Neural progenitor cell (in vitro differentiated cells): Measurements from ENCODE around the gene RBBP4. TPM values are rescaled to one million over a fixed set of nuclear protein-coding genes. Genes with fewer than 3 reads are reported as not detected.
"Not testable (repeated sequence)": the region's sequence is repeated elsewhere in the genome, so short reads cannot be mapped to it uniquely, and the experiment has no call there.

Experiments used
- DNase-seq: peaks from one replicate; pipeline ENCODE4 v3.0.0-alpha.2; 2016; ENCODE audit warnings: low spot score
- H2AFZ ChIP-seq: fragments of 200-600 bp; sonication (generic); replicated peaks from 2 replicates; pipeline ENCODE4 v1.6.1; 2016; ENCODE audit warnings: antibody characterized with exemption
- H3F3A ChIP-seq: fragments of 200-600 bp; sonication (generic); 2 replicates; pipeline ENCODE4 v1.6.1; 2016; ENCODE audit warnings: antibody characterized with exemption, low read depth
- H3K27ac ChIP-seq: fragments of 200-600 bp; sonication (generic); 2 replicates; pipeline ENCODE4 v1.5.1; 2016; ENCODE audit warnings: mild to moderate bottlenecking
- H3K27me3 ChIP-seq: fragments of 200-600 bp; sonication (generic); 2 replicates; pipeline ENCODE4 v1.6.1; 2016; ENCODE audit warnings: mild to moderate bottlenecking, moderate library complexity
- H3K36me3 ChIP-seq: fragments of 200-600 bp; sonication (generic); 2 replicates; pipeline ENCODE4 v1.5.1; 2016
- H3K4me1 ChIP-seq: fragments of 200-600 bp; sonication (generic); 2 replicates; pipeline ENCODE4 v1.6.1; 2016; ENCODE audit warnings: mixed run types
- H3K4me2 ChIP-seq: fragments of 200-600 bp; sonication (generic); 2 replicates; pipeline ENCODE4 v1.6.1; 2016
- H3K4me3 ChIP-seq: fragments of 200-600 bp; sonication (generic); 2 replicates; pipeline ENCODE4 v1.5.1; 2016
- H3K79me2 ChIP-seq: fragments of 200-600 bp; sonication (generic); 2 replicates; pipeline ENCODE4 v1.6.1; 2016; ENCODE audit warnings: low read depth
- H3K9ac ChIP-seq: fragments of 200-600 bp; sonication (generic); 2 replicates; pipeline ENCODE4 v1.6.1; 2016
- H3K9me3 ChIP-seq: fragments of 200-600 bp; sonication (generic); 2 replicates; pipeline ENCODE4 v1.5.1; 2016; ENCODE audit warnings: low read depth
- H4K20me1 ChIP-seq: fragments of 200-600 bp; sonication (generic); 2 replicates; pipeline ENCODE4 v1.6.1; 2016; ENCODE audit warnings: low read depth
- H3K27ac Mint-ChIP-seq: 3 replicates; pipeline ENCODE4 v1.8.0; 2021; ENCODE audit warnings: mixed read lengths
- H3K27me3 Mint-ChIP-seq: 2 replicates; pipeline ENCODE4 v1.8.0; 2022; ENCODE audit warnings: low read depth, mild to moderate bottlenecking, inconsistent platforms, moderate library complexity, mixed read lengths; ENCODE audit not compliant: insufficient read depth
- H3K36me3 Mint-ChIP-seq: 3 replicates; pipeline ENCODE4 v1.8.0; 2021; ENCODE audit warnings: mixed read lengths
- H3K4me1 Mint-ChIP-seq: 3 replicates; pipeline ENCODE4 v1.8.0; 2021; ENCODE audit warnings: mixed read lengths
- H3K4me3 Mint-ChIP-seq: 3 replicates; pipeline ENCODE4 v1.8.0; 2021; ENCODE audit warnings: mild to moderate bottlenecking, moderate library complexity, mixed read lengths
- H3K9me3 Mint-ChIP-seq: 3 replicates; pipeline ENCODE4 v1.8.0; 2020; ENCODE audit warnings: mixed read lengths
- CTCF ChIP-seq: fragments of 200-600 bp; sonication (generic); IDR thresholded peaks from 2 replicates; pipeline ENCODE4 v1.5.1; 2017; ENCODE audit warnings: antibody characterized with exemption, mild to moderate bottlenecking
- EZH2 ChIP-seq: fragments of 200-600 bp; sonication (generic); IDR thresholded peaks from 2 replicates; pipeline ENCODE4 v1.6.1; 2017; ENCODE audit warnings: antibody characterized with exemption, mild to moderate bottlenecking, moderate library complexity
- EZH2phosphoT487 ChIP-seq: fragments of 200-600 bp; sonication (generic); IDR thresholded peaks from 2 replicates; pipeline ENCODE4 v1.6.1; 2017; ENCODE audit warnings: antibody characterized with exemption
- total RNA-seq: library from RNA; depleted of rRNA; stranded (reverse); fragments of >200 nt; gene quantifications from 2 replicates; pipeline ENCODE4 v1.2.3, GENCODE V29; 2015; ENCODE audit warnings: low replicate concordance

RBBP4 gene
- total RNA-seq, 1 donor from 2014 or later: 474 TPM

GRCh38 chr1:32696041-32696440 is 45.0 kb downstream of the RBBP4 start:
- no peaks in the 10 kb centered on the region for H3K9me3 Mint-ChIP-seq
- Histone ChIP-seq H3K9me3 (no peaks in the 10 kb centered on the region), H3K4me1 (no peaks in the 10 kb centered on the region), H3K79me2 (no peaks in the 10 kb centered on the region), H3F3A (no peaks in the 10 kb centered on the region), H3K4me3 (no peak overlapping the region), H3K4me2 (no peak overlapping the region), H3K36me3 (no peaks in the 10 kb centered on the region), H3K9ac (no peak overlapping the region), H3K27me3 (peaks cover 5% of the 10 kb centered on the region), H2AFZ (no peak overlapping the region), H4K20me1 (no peaks in the 10 kb centered on the region), H3K27ac (no peak overlapping the region)
- peaks cover 9% of the 10 kb centered on the region for H3K27me3 Mint-ChIP-seq
- DNase-seq: no peak
- no peak overlapping the region for H3K4me3 Mint-ChIP-seq
- TF ChIP-seq CTCF (no peak), EZH2phosphoT487 (no peak), EZH2 (no peak)
- H3K4me1 Mint-ChIP-seq: no peaks in the 10 kb centered on the region
- H3K36me3 Mint-ChIP-seq: peaks cover 2% of the 10 kb centered on the region
- H3K27ac Mint-ChIP-seq: no peak overlapping the region

- H3K9ac ChIP-seq, H3K79me2 ChIP-seq, H3K4me1 ChIP-seq, H3K4me1 Mint-ChIP-seq, H3K4me3 Mint-ChIP-seq, H3K9me3 Mint-ChIP-seq, H3K27ac Mint-ChIP-seq, H2AFZ ChIP-seq, DNase-seq, H3F3A ChIP-seq, H3K36me3 Mint-ChIP-seq, H4K20me1 ChIP-seq, H3K9me3 ChIP-seq, H3K36me3 ChIP-seq, H3K4me3 ChIP-seq, H3K4me2 ChIP-seq, H3K27ac ChIP-seq: not testable (repeated sequence)
- peaks cover 14% of the 10 kb centered on the region for H3K27me3 ChIP-seq
- peaks cover 15% of the 10 kb centered on the region for H3K27me3 Mint-ChIP-seq
Measured at GRCh38 chr1:32696996-32697395, 46.0 kb downstream of the RBBP4 start.

- TF ChIP-seq EZH2phosphoT487: no peak
- TF ChIP-seq EZH2: no peak
- TF ChIP-seq CTCF: no peak
- H3K4me3 Mint-ChIP-seq: peak overlapping the region; percentile 83
- Histone ChIP-seq H3K36me3 (no peaks in the 10 kb centered on the region), H3K4me2 (no peak overlapping the region), H3K4me1 (peaks cover 12% of the 10 kb centered on the region), H4K20me1 (no peaks in the 10 kb centered on the region), H3K27me3 (peaks cover 43% of the 10 kb centered on the region), H3K27ac (no peak overlapping the region), H3K4me3 (no peak overlapping the region), H3K9ac (no peak overlapping the region), H3F3A (peaks cover 5% of the 10 kb centered on the region), H3K79me2 (no peaks in the 10 kb centered on the region), H2AFZ (no peak overlapping the region), H3K9me3 (no peaks in the 10 kb centered on the region)
- no peak for DNase-seq
- H3K27me3 Mint-ChIP-seq: peaks cover 33% of the 10 kb centered on the region
- no peaks in the 10 kb centered on the region for H3K9me3 Mint-ChIP-seq
- H3K27ac Mint-ChIP-seq: no peak overlapping the region
- H3K36me3 Mint-ChIP-seq: no peaks in the 10 kb centered on the region
- peaks cover 18% of the 10 kb centered on the region for H3K4me1 Mint-ChIP-seq
Measured at GRCh38 chr1:32701421-32701911, 50.5 kb downstream of the RBBP4 start.

- Histone ChIP-seq H3K4me2 (peak overlapping the region; percentile 94), H3K4me3 (peak overlapping the region; percentile 69), H2AFZ (no peak overlapping the region), H3K27me3 (peaks cover 43% of the 10 kb centered on the region), H3K27ac (no peak overlapping the region), H3K36me3 (no peaks in the 10 kb centered on the region), H3K9ac (no peak overlapping the region), H3K4me1 (peaks cover 15% of the 10 kb centered on the region), H3F3A (peaks cover 5% of the 10 kb centered on the region), H3K79me2 (no peaks in the 10 kb centered on the region), H4K20me1 (no peaks in the 10 kb centered on the region), H3K9me3 (no peaks in the 10 kb centered on the region)
- peak; percentile 29 for DNase-seq
- Mint-ChIP-seq H3K4me1 (peaks cover 18% of the 10 kb centered on the region), H3K27ac (no peak overlapping the region), H3K36me3 (no peaks in the 10 kb centered on the region), H3K9me3 (no peaks in the 10 kb centered on the region), H3K27me3 (peaks cover 32% of the 10 kb centered on the region), H3K4me3 (peak overlapping the region; percentile 83)
- TF ChIP-seq CTCF (no peak), EZH2 (peak; percentile 73), EZH2phosphoT487 (peak; percentile 52)
Measured at GRCh38 chr1:32701951-32702598, 51.1 kb downstream of the RBBP4 start.
